SU-DHL-6 (cell line): ENCODE data around the gene TARBP1.

Experiments
- H2AFZ ChIP-seq: fragments of 200-600 bp; sonication (generic); 2 replicates; pipeline ENCODE4 v1.6.1; 2014; ENCODE audit warnings: low read depth, mild to moderate bottlenecking, moderate library complexity, mixed read lengths, antibody characterized with exemption, low read length; ENCODE audit not compliant: severe bottlenecking
- H3F3A ChIP-seq: fragments of 200-600 bp; shearing (Covaris generic); 2 replicates; pipeline ENCODE4 v1.6.0; 2016; ENCODE audit warnings: antibody characterized with exemption, mild to moderate bottlenecking; ENCODE audit not compliant: insufficient read depth
- H3K27ac ChIP-seq: fragments of 200-600 bp; sonication (generic); 2 replicates; pipeline ENCODE4 v1.5.1; 2016; ENCODE audit warnings: low read depth, mild to moderate bottlenecking, low read length, moderate library complexity, mixed read lengths
- H3K27me3 ChIP-seq: fragments of 200-600 bp; sonication (generic), shearing (Covaris generic); 2 replicates; pipeline ENCODE4 v1.6.0; 2014; ENCODE audit warnings: mild to moderate bottlenecking, low read length
- H3K36me3 ChIP-seq: fragments of 200-600 bp; sonication (generic); 2 replicates; pipeline ENCODE4 v1.6.1; 2014; ENCODE audit warnings: mild to moderate bottlenecking, low read length, mixed read lengths
- H3K4me2 ChIP-seq: fragments of 300-600, 200-600 bp; shearing (Covaris generic), sonication (generic); 2 replicates; pipeline ENCODE4 v1.6.0; 2014; ENCODE audit warnings: low read length, low read depth, mild to moderate bottlenecking; ENCODE audit not compliant: poor library complexity, severe bottlenecking
- H3K4me3 ChIP-seq: fragments of 200-600 bp; sonication (generic); 2 replicates; pipeline ENCODE4 v1.5.1; 2014; ENCODE audit warnings: antibody characterized with exemption, low read length, mild to moderate bottlenecking, mixed read lengths; ENCODE audit not compliant: insufficient read depth, poor library complexity, severe bottlenecking
- H3K79me2 ChIP-seq: fragments of 200-600 bp; sonication (generic); 2 replicates; pipeline ENCODE4 v1.6.1; 2014; ENCODE audit warnings: mild to moderate bottlenecking, low read length, moderate library complexity; ENCODE audit not compliant: insufficient read depth
- H3K9ac ChIP-seq: fragments of 200-600 bp; sonication (generic); 2 replicates; pipeline ENCODE4 v1.7.0; 2014; ENCODE audit warnings: mild to moderate bottlenecking, low read length
- H3K9me2 ChIP-seq: fragments of 200-600 bp; sonication (generic); replicated peaks from 2 replicates; pipeline ENCODE4 v1.6.1; 2014; ENCODE audit warnings: low read length; ENCODE audit not compliant: insufficient read depth
- H3K9me3 ChIP-seq: fragments of 200-600 bp; sonication (generic); 2 replicates; pipeline ENCODE4 v1.6.1; 2014; ENCODE audit warnings: low read length, mixed read lengths; ENCODE audit not compliant: insufficient read depth
- H4K20me1 ChIP-seq: fragments of 200-600 bp; sonication (generic); 2 replicates; pipeline ENCODE4 v1.6.1; 2014; ENCODE audit warnings: low read depth, mild to moderate bottlenecking, antibody characterized with exemption, low read length, moderate library complexity, mixed read lengths
- EZH2phosphoT487 ChIP-seq: fragments of 200-600 bp; sonication (generic), shearing (Covaris generic); conservative IDR thresholded peaks from 2 replicates; pipeline ENCODE4 v1.6.1; 2018; ENCODE audit warnings: mild to moderate bottlenecking, antibody characterized with exemption, low read length, moderate library complexity, mixed read lengths
- TF ChIP-seq, protein P1 (sequence below): fragments of 200-600 bp; sonication (generic); IDR thresholded peaks from one replicate; pipeline ENCODE4 v1.5.1; 2017; ENCODE audit warnings: antibody characterized with exemption, mild to moderate bottlenecking, low read length, moderate library complexity; ENCODE audit not compliant: insufficient read depth, poor library complexity, severe bottlenecking

The TARBP1 gene

GRCh38 chr1:234413485-234413884 is 65.5 kb downstream of the TARBP1 start:
- no peak overlapping the region for H3K9ac ChIP-seq
- H3K9me3 ChIP-seq = no peaks in the 10 kb centered on the region
- H3K27ac ChIP-seq = no peak overlapping the region
- H3F3A ChIP-seq = no peaks in the 10 kb centered on the region
- no peaks in the 10 kb centered on the region for H3K9me2 ChIP-seq
- no peak overlapping the region for H3K4me2 ChIP-seq
- no peaks in the 10 kb centered on the region for H4K20me1 ChIP-seq
- H2AFZ ChIP-seq = no peak overlapping the region
- no peak overlapping the region for H3K4me3 ChIP-seq
- no peaks in the 10 kb centered on the region for H3K27me3 ChIP-seq
- H3K79me2 ChIP-seq = no peaks in the 10 kb centered on the region
- H3K36me3 ChIP-seq = peaks cover 16% of the 10 kb centered on the region; the same call in 1 of the 2 replicates
- no peak for TF ChIP-seq EZH2phosphoT487
- TF ChIP-seq, protein P1, sequence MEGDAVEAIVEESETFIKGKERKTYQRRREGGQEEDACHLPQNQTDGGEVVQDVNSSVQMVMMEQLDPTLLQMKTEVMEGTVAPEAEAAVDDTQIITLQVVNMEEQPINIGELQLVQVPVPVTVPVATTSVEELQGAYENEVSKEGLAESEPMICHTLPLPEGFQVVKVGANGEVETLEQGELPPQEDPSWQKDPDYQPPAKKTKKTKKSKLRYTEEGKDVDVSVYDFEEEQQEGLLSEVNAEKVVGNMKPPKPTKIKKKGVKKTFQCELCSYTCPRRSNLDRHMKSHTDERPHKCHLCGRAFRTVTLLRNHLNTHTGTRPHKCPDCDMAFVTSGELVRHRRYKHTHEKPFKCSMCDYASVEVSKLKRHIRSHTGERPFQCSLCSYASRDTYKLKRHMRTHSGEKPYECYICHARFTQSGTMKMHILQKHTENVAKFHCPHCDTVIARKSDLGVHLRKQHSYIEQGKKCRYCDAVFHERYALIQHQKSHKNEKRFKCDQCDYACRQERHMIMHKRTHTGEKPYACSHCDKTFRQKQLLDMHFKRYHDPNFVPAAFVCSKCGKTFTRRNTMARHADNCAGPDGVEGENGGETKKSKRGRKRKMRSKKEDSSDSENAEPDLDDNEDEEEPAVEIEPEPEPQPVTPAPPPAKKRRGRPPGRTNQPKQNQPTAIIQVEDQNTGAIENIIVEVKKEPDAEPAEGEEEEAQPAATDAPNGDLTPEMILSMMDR = no peak

- H3K9me2 ChIP-seq = no peaks in the 10 kb centered on the region
- no peak overlapping the region for H3K27ac ChIP-seq
- no peak overlapping the region for H3K4me2 ChIP-seq
- no peaks in the 10 kb centered on the region for H3F3A ChIP-seq
- no peaks in the 10 kb centered on the region for H3K27me3 ChIP-seq
- H3K79me2 ChIP-seq = no peaks in the 10 kb centered on the region
- peaks cover 9% of the 10 kb centered on the region; the same call in 1 of the 2 replicates for H3K36me3 ChIP-seq
- H3K4me3 ChIP-seq = no peak overlapping the region
- H2AFZ ChIP-seq = no peak overlapping the region
- no peaks in the 10 kb centered on the region for H3K9me3 ChIP-seq
- TF ChIP-seq EZH2phosphoT487 = no peak
- TF ChIP-seq, protein P1 = no peak
- no peaks in the 10 kb centered on the region for H4K20me1 ChIP-seq
- no peak overlapping the region for H3K9ac ChIP-seq
Observed at GRCh38 chr1:234412830-234413229, 66.1 kb downstream of the TARBP1 start.

- no peak overlapping the region for H3K4me2 ChIP-seq
- H3K79me2 ChIP-seq = no peaks in the 10 kb centered on the region
- H2AFZ ChIP-seq = no peak overlapping the region
- H3K27ac ChIP-seq = no peak overlapping the region
- no peaks in the 10 kb centered on the region for H4K20me1 ChIP-seq
- TF ChIP-seq, protein P1 = no peak
- TF ChIP-seq EZH2phosphoT487 = no peak
- no peaks in the 10 kb centered on the region for H3K9me3 ChIP-seq
- H3K9me2 ChIP-seq = no peaks in the 10 kb centered on the region
- H3K36me3 ChIP-seq = no peaks in the 10 kb centered on the region; the same call in 1 of the 2 replicates
- no peaks in the 10 kb centered on the region for H3K27me3 ChIP-seq
- H3K4me3 ChIP-seq = no peak overlapping the region
- no peaks in the 10 kb centered on the region for H3F3A ChIP-seq
- H3K9ac ChIP-seq = no peak overlapping the region
Observed at GRCh38 chr1:234409328-234409727, 69.7 kb downstream of the TARBP1 start.
